Measurements from ENCODE around the gene OSBP. TPM values are rescaled to one million over a fixed set of nuclear protein-coding genes. Genes with fewer than 3 reads are reported as not detected.

The OSBP gene
- total RNA-seq = 43.4 and 64.6 TPM in 2 replicates

GRCh38 chr11:59615637-59616395 lies at the start of gene OSBP:
Gene OSBP (minus strand): TSS chr11:59615774. CDS start chr11:59615664, 110 bp downstream.

Other genes with a start within 250 kb of the OSBP start
- not detected in 2 replicates for gene OR5A2, start 189.4 kb downstream of the OSBP start, total RNA-seq
- not detected in 2 replicates for gene OR5A1, start 179.3 kb downstream of the OSBP start, total RNA-seq
- gene OR4D6, start 158.8 kb downstream of the OSBP start, total RNA-seq = not detected in 2 replicates
- gene OR4D10, start 142.5 kb downstream of the OSBP start, total RNA-seq = not detected in 2 replicates
- not detected in 2 replicates for gene OR4D11, start 112.2 kb downstream of the OSBP start, total RNA-seq
- gene OR4D9, start 104.2 kb downstream of the OSBP start, total RNA-seq = not detected in 2 replicates
- 6.8 and 11.9 TPM in 2 replicates for gene PATL1, start 53.3 kb upstream of the OSBP start, total RNA-seq
- not detected in 2 replicates for gene OR10V1, start 98.1 kb upstream of the OSBP start, total RNA-seq
- 22.0 and 34.0 TPM in 2 replicates for gene STX3, start 139.6 kb upstream of the OSBP start, total RNA-seq
- 24.2 and 27.3 TPM in 2 replicates for gene MRPL16, start 195.0 kb upstream of the OSBP start, total RNA-seq
- not detected in 2 replicates for gene CBLIF, start 229.7 kb upstream of the OSBP start, total RNA-seq

All from smooth muscle cell of the umbilical artery (primary cell).